Measurements from ENCODE around the gene FXYD2.

The FXYD2 gene

DNA sequence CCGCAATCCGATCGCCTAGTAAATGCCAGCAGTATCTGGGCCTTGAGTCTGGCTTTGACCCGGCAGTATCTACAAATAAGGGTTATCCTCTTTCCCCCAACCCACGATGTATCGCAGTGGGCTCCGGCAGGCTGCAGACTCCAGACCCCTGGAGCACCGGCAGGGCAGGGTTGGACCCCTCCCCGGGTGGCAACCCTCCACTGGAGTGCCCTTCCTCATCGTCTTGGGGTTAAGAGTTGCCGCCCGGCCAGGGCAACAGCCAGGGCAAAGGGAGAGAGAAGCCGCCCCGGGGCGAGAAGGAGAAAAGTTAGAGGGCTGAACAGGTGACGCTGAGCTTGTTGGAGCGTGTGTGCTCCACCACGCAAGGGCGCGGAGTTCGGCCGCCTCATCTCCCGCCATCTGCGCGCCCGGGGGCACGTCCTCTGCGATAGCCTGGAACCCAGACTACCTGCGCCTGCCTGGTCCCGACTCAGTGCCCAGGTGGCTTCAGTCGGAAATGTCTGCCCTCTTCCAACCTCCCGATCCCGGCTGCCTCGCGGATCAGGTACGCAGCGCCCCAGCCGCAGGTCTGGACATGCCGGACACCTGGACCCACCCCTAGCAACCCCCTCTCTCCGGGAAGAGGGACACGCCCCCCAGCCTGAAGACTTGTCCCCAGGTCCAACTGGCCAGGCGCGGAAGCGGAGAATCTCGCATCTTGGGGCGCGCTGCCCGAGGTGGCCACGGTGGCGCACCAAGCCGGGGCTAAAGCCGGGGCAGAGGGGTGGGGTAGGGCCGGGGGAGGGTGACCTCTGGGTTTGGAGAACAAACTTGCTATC, 28.7 kb downstream of the FXYD2 start:
- DNase-seq = no peak

DNA sequence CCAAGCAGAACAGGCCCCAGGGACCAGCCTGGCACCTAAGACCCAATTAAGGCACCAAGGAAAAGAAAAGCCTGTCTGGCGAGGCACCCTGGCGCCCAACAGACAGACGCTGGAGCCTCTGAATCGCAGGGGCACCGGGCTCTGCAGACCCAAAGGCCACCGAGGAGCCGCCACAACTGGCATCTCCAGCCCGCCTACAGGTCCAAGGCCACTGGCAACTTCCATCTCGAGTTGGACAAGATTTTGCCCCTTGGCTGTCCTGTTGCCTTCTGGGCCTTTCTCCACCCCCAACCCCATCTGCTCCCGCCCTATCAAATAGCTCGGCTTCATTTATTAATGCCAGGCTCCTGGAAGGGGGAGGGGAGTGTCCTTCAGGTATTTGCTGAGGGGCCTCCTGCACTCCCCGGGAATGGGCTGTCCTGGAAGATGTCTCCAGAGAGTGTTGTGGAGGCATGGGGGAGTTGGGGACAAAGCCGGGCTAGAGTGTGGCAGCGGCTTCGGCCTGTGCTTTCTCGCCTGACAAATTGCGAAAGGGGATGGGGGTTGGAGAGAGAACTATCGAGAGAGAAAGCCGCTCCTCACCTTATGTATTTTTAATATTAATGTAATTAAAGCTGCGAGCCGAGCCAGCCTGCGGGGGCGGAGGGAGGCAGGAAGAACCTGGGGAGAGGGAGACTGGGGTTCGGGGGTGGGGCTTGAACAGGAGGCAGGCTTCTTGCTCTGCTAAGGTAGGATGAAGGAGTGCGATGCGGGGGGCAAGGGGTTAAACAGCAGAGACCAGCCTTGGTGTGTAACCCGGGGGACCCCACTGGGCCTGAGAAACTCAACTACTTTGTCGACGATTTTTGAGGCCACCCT, 29.5 kb downstream of the FXYD2 start:
- no peak for DNase-seq

DNA sequence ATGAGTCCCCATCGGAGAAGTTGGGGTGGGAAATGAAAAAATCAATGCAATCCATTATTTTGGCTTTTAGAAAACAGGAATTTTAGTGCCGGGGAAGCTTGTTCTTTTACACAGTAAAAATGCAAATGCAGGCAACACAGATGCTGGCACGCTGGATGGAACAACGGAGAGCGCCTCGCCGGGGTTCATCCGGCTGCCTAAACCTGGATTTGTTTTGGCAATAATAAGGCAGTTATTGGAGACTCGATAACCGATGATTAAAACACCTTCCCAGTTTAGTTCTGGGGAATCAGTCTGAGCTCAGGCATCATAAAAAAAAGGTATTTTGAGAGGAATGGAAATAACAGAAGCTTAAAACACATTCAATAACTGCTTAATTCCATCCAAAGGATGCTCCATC, 30.4 kb downstream of the FXYD2 start:
- DNase-seq = no peak

DNA sequence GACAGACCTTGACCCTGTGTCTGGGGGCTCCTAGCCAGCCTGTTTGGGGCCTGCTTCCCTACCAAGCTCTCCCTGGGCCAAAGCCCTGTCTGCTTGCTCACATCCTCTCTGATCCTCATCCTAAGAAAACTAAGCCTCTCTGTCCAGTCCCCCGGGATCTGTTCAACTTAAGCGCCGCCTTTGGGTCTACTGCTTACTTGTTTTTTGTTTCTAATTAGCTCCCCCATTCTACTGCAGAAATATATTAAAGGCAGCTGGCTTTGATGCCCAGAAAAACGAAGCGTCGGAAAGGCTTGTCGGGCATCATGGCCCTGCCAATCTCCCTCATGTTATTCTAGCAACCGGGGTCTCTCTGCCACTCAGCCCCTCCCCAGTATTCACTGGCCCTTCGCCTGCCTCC, 31.0 kb downstream of the FXYD2 start:
- no peak for DNase-seq

DNA sequence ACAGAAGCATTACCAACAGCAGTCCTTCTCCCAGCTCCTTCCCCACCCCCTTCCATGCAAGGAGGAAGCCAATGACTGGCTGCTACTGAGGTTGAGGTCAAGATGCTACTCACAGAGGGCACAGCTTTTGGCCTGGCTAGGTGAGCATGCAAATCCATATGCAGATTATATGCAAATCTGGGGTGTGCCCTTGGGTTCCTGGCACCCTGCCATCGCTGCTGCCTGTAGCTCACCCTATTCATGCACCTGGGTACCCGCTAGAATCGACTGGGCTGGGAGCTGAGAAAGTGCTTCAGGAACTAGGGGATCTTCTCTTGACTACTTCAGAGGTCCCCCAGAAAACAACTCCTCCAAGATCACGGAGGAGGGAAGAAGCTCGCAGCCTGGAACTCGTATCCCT, 31.6 kb downstream of the FXYD2 start:
- DNase-seq = no peak

DNA sequence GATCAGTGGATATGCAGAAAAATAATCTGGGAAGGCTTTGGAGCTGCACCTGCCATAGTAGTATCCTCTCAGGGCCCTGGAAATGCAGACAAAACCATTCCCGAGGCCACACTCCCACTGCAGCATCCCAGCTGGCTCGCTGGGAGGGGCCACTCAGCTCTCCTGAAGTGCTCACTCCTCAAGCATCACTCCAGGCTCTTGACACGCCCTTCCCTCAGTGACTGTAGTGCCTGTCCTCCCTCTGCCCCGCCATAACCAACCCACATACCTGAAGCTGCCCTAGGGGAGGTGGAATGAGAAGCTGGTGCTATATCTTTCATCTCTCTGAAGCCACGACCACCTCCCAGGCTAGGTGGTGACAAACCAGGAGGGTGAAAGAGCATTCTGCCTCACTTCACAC, 32.3 kb downstream of the FXYD2 start:
- no peak for DNase-seq

DNA sequence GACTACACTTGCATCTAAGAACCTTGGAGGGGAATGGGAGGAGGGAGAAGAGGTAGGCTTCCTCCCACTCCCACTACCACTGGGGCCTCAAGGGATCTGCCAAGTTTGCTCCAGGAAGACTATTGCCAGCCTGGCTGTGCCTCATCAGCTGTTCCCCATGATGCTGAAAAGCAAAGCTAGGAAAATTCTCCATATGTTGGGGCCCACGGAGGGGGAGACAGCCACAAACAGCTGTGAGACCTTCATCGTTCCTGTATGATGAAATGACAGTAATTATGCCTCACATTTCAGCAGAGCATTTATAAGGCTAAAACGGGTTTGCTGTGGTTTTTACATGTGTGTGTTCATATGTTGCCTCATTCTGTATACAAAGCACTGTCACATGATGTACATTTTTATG, 34.3 kb downstream of the FXYD2 start:
- DNase-seq = no peak

DNA sequence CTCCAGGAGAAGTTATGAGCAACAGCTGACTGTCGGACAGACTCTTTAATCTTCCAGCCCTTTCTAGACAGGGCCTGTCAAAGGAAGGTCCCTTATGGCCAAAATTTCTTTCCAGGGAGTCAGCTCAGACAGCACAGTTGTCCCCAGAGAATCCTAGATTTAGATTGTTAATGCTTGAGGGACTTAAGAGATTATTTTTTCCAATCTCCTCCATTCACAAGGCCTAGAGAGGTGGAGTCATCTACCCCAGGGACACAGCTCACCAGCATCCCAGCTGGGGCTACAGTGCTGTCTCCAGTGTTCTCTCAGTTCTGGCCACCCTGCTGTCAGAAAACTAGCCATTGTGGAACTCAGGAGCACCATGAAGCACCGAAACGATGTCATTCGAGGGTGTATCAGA, 35.3 kb downstream of the FXYD2 start:
- DNase-seq = no peak

DNA sequence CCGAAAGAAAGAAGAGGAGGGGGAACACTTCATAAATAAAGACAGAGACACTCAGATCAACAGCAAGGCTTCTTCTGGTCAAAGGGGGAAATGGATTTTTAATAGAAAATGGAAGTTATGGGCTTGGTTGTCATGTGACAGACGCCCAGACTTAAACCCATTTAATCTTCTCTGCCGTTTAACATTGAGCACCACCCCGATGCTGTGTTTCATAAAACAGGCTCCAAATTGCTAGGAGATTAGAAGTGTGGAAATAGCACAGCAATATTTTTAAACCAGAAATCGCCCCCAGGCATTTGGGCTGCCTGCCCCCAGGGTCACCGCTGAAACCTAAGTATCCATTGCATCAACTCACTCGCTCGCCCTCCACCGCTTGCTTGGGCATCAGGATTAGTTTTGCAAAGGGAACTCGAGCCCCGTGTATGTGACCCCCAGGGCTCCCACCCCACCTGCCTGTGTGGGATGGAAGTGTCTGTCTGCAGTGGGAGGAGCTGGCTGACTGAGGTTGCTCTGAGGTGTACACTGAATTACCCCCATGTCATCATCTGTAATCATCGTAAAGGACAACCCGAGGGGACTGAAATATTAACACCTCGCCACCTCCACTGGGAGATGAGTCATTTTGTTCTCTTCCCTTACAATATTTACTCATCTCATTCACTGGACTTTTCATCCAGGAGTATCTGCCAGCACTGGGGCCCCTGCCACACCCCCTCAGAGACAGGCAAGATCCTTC, 38.2 kb downstream of the FXYD2 start:
- no peak for DNase-seq

DNA sequence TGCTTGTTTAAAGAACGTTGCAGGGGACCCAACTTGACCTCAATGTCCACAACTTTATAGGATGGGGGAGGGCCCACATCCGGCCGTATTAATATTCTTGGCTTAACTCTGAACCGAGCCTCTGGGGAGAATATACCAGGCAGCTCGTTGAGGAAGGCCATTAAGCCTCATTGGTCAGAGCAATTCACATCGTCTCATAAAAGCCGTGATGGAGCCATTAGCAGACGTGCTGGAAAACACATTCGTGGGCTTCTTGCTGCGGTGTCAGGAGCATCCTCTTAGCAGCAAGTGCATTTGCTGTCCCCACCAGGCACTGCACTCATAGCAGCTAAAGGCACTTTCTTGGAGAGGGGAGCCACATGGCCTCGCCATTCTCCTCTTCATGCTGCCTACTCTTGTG, 42.4 kb downstream of the FXYD2 start:
- peak; percentile 53 for DNase-seq

DNA sequence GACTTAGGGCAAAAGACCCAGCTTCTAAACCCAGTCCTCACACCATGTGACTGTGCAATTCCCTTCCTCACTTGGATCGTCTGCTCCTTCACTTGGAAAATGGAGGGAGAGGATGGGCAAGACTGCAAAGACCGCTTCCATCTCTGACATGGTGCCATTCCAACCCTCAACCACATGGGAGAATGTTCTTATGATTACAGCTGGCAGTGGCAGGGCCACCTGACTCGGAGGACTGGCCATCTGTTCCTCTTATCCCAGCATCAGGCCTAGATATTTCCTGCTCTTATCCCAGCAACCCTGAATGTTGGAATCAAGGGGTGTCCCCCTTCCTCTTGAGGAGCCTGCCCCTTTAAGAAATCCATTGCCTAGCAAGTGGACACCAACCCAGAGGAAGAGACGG, 42.9 kb downstream of the FXYD2 start:
- DNase-seq = no peak

DNA sequence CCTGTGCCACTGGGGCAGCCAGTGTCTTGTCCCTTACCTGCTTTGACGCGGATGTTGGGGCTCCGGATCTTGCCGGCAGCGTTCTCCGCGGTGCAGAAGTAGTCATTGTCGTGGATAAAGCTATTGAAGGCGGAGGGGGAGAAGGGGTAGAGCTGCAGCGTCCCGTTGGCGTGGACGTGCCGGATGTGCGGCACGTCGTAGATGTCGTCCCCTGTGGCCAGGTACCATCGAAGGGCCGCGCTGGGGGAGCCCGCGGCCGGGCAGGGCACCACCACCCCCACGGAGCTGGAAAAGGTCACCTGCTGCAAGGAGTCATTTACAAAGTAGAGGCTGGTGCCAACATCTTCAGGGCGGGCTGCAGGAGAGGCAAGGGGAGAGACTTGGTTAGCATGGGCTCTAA, 44.1 kb downstream of the FXYD2 start:
- no peak for DNase-seq

DNA sequence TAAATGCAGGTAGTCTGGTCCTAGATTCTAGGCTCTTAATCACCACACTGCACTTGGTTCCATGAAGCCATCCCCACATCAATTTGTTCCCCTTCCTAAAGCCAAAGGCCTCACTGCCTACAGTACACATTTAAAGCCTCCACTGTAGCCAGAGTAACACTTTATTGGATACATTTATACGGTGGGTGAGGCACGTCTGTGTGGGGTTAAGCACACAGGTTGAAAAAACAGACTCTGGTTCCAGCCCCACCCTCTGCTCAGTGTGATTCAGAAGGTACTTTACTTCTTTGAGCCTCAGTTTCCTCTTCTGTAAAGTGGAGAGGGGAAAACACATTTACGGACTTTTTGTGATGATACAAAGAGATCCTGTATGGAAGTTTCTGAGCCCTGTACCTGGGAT, 50.0 kb downstream of the FXYD2 start:
- DNase-seq = no peak

DNA sequence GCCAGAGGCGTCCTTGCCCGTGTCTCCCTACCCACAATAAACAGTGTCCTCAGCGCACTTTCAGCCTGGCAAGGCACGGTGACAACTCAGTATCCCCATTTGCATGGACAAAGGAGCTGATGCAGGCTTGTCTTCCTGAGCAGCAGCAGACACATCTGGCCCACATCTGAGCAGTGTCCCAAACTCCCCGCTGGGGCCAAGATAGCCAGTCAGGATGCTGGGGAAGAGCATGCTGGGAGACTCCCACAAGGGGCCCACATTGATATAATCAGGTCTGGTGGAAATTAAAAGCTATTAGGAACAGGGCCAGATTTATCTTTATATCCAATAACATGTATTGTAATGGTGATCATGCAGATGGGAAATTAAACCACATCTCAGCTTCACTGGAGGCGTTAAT, 52.2 kb downstream of the FXYD2 start:
- no peak for DNase-seq

DNA sequence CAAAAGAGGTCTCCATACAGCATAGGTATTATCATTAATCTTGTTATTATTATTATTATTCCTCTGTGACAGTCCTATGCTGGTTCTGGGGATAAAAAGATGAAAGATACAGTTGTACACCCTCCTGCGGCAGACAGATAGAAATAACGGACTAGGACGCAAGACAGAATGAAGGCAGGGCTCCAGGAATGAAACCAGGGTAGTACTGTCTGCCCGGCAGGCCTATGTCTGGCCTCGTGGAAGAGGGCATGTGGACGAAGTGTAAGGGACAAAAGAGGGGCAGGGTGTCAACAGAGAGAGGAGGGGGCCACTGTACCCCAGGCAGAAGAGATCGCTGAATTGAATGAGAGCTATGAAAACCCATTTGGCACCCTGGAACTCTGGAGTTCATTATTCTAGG, 52.7 kb downstream of the FXYD2 start:
- DNase-seq = no peak

DNA sequence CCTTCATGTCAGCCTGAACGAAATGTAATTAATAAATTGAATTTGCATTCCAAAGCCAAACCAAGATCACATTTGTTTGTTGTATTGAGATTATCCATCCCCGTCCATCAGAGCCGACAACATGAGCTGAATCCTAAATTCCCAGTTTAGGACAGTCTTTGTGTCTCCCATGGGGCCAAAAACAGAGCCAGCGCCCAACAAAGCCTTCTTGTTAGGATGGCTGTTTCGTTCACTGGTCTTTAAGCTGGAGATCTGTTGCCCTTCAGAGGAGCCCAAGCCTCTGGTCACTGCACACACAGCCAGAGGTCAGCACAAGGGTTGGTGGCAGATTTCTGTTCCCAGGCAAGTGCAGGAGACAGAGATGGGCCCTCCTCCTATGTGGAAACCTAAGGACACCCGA, 53.3 kb downstream of the FXYD2 start:
- DNase-seq = no peak

DNA sequence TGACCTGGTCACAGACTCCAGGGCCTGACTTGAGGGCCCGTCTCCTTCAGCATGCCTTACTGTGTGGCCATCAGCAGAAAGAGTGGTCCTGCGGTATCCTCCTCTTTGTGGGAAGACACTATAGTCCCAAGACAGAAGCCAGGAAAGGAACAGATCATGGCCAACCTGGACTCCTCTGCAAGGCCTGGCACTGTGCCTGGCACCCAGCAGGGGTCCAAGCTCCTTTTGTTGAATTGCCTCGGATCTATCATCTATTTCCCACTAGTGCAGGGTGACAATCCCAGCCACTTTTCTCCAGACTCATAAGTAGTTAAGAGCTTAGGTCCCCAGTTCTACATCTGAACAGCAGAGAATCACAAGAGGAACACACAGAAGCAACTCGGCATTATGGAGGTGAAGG, 54.5 kb downstream of the FXYD2 start:
- DNase-seq = peak; percentile 18

Measured in NCI-H1092 (cell line).